WI38 (cell line): Measurements from ENCODE around the gene TMEM30B.

Source experiments
- H3K4me3 ChIP-seq: 2 replicates; pipeline ENCODE4 v1.5.1; 2011; ENCODE audit warnings: low read depth, mild to moderate bottlenecking, control low read depth, low read length
- CTCF ChIP-seq: IDR thresholded peaks from 2 replicates; pipeline ENCODE4 v1.5.1; 2012; ENCODE audit warnings: low read depth, mild to moderate bottlenecking, control low read depth, low read length

The TMEM30B gene

GRCh38 chr14:61233436-61233956, 47.6 kb downstream of the TMEM30B start:
- TF ChIP-seq CTCF = no peak

GRCh38 chr14:61231810-61232209, 49.3 kb downstream of the TMEM30B start:
- no peak for TF ChIP-seq CTCF
- no peak overlapping the region for H3K4me3 ChIP-seq

More at GRCh38 chr14:61233436-61233956, 47.6 kb downstream of the TMEM30B start:
- H3K4me3 ChIP-seq = no peak overlapping the region

GRCh38 chr14:61229981-61230380, 51.2 kb downstream of the TMEM30B start:
- no peak for TF ChIP-seq CTCF
- H3K4me3 ChIP-seq = no peak overlapping the region

- H3K4me3 ChIP-seq = no peak overlapping the region
- no peak for TF ChIP-seq CTCF
These were observed 51.7 kb downstream of the TMEM30B start for GRCh38 chr14:61229475-61229888.

GRCh38 chr14:61227884-61228591, 53.1 kb downstream of the TMEM30B start:
- H3K4me3 ChIP-seq = no peak overlapping the region
- no peak for TF ChIP-seq CTCF
